ENCODE results near the gene CCDC92.

The CCDC92 gene

GRCh38 chr12:123910057-123910456, 62.6 kb downstream of the CCDC92 start:
- no peak for DNase-seq (ENCODE audit: low spot score)

- DNase-seq (ENCODE audit: low spot score) = no peak
These were observed 63.5 kb downstream of the CCDC92 start for GRCh38 chr12:123908884-123909725.

- no peak for DNase-seq (ENCODE audit: low spot score)
These were observed 64.7 kb downstream of the CCDC92 start for GRCh38 chr12:123907726-123908476.

- DNase-seq (ENCODE audit: low spot score) = no peak
These were observed 65.8 kb downstream of the CCDC92 start for GRCh38 chr12:123906711-123907420.

GRCh38 chr12:123905319-123905925, 67.2 kb downstream of the CCDC92 start:
- no peak for DNase-seq (ENCODE audit: low spot score)

- DNase-seq (ENCODE audit: low spot score) = no peak
These were observed 69.1 kb downstream of the CCDC92 start for GRCh38 chr12:123903301-123904065.

- DNase-seq (ENCODE audit: low spot score) = no peak
These were observed 69.8 kb downstream of the CCDC92 start for GRCh38 chr12:123902821-123903220.

- DNase-seq (ENCODE audit: low spot score) = no peak
These were observed 71.7 kb downstream of the CCDC92 start for GRCh38 chr12:123900871-123901376.

- no peak for DNase-seq (ENCODE audit: low spot score)
These were observed 73.3 kb downstream of the CCDC92 start for GRCh38 chr12:123899368-123899767.

- DNase-seq (ENCODE audit: low spot score) = no peak
These were observed 74.0 kb downstream of the CCDC92 start for GRCh38 chr12:123898673-123899072.

GRCh38 chr12:123897221-123897620, 75.4 kb downstream of the CCDC92 start:
- no peak for DNase-seq (ENCODE audit: low spot score)

- DNase-seq (ENCODE audit: low spot score) = no peak
These were observed 75.9 kb downstream of the CCDC92 start for GRCh38 chr12:123896767-123897166.

- no peak for DNase-seq (ENCODE audit: low spot score)
These were observed 77.2 kb downstream of the CCDC92 start for GRCh38 chr12:123895451-123895850.

GRCh38 chr12:123894823-123895345, 77.7 kb downstream of the CCDC92 start:
- DNase-seq (ENCODE audit: low spot score) = no peak

GRCh38 chr12:123893276-123893675, 79.4 kb downstream of the CCDC92 start:
- DNase-seq (ENCODE audit: low spot score) = no peak

GRCh38 chr12:123892853-123893252, 79.8 kb downstream of the CCDC92 start:
- DNase-seq (ENCODE audit: low spot score) = no peak

- DNase-seq (ENCODE audit: low spot score) = no peak
These were observed 80.5 kb downstream of the CCDC92 start for GRCh38 chr12:123892180-123892559.

- no peak for DNase-seq (ENCODE audit: low spot score)
These were observed 81.0 kb downstream of the CCDC92 start for GRCh38 chr12:123891516-123892179.

- no peak for DNase-seq (ENCODE audit: low spot score)
These were observed 81.6 kb downstream of the CCDC92 start for GRCh38 chr12:123891011-123891410.

- DNase-seq (ENCODE audit: low spot score) = no peak
These were observed 82.1 kb downstream of the CCDC92 start for GRCh38 chr12:123890536-123890902.

Measured in left forelimb (tissue), 1 donor.